DOHH2 (cell line): Measurements from ENCODE around the gene EIF4ENIF1.

ENCODE experiments used
- CTCF ChIP-seq: fragments of 200-600 bp; sonication (generic); IDR thresholded peaks from one replicate; pipeline ENCODE4 v1.5.1; 2014; ENCODE audit warnings: antibody characterized with exemption, mild to moderate bottlenecking, low read depth, low read length; ENCODE audit not compliant: poor library complexity, severe bottlenecking
- EZH2phosphoT487 ChIP-seq: fragments of 200-600 bp; sonication (generic); IDR thresholded peaks from 2 replicates; pipeline ENCODE4 v1.6.1; 2017; ENCODE audit warnings: borderline replicate concordance, mild to moderate bottlenecking, antibody characterized with exemption, low read length, moderate library complexity, mixed read lengths

- TF ChIP-seq CTCF (no peak), EZH2phosphoT487 (no peak)
Measured at GRCh38 chr22:31441652-31442051, 48.0 kb downstream of the EIF4ENIF1 start.
